OCI-LY7 (cell line): ENCODE results near the gene RAB40C. TPM values are rescaled to one million over a fixed set of nuclear protein-coding genes. Genes with fewer than 3 reads are reported as not detected.

ENCODE experiments used
- BruUV-seq: library from RNA; stranded (reverse); fragments of 400-500 nt; replicated peaks from 2 replicates; lab custom pipeline; 2021; lab: Mats Ljungman, UMichigan
- CTCF ChIA-PET: fragments of 300-600 bp; sonication (Branson Sonifier 250); formaldehyde crosslinking; loops from one replicate; lab custom pipeline; 2022; ENCODE audit warnings: antibody characterized with exemption; ENCODE audit not compliant: unreplicated experiment; lab: Charles Lee
- POLR2A ChIA-PET: fragments of 300-600 bp; sonication (Branson Sonifier 250); formaldehyde crosslinking; loops from one replicate; lab custom pipeline; 2022; ENCODE audit warnings: antibody characterized with exemption; lab: Charles Lee
- DNase-seq: peaks from one replicate; pipeline ENCODE4 v3.0.0-alpha.2; 2015; ENCODE audit warnings: low spot score
- H2AFZ ChIP-seq: fragments of 200-600 bp; sonication (generic), shearing (Covaris generic); 2 replicates; pipeline ENCODE4 v1.6.1; 2014; ENCODE audit warnings: mild to moderate bottlenecking, antibody characterized with exemption, low read length, moderate library complexity
- H3K27ac ChIP-seq: fragments of 200-600 bp; sonication (generic); 2 replicates; pipeline ENCODE4 v1.5.1; 2014; ENCODE audit warnings: mixed run types, low read depth, mild to moderate bottlenecking, moderate library complexity, low read length, inconsistent platforms; ENCODE audit not compliant: poor library complexity, severe bottlenecking
- H3K36me3 ChIP-seq: fragments of 200-600 bp; sonication (generic); 2 replicates; pipeline ENCODE4 v1.6.1; 2014; ENCODE audit warnings: mild to moderate bottlenecking, antibody characterized with exemption, low read length, moderate library complexity, mixed read lengths; ENCODE audit not compliant: insufficient read depth
- H3K4me1 ChIP-seq: fragments of 200-600 bp; sonication (generic); 2 replicates; pipeline ENCODE4 v1.5.1; 2014; ENCODE audit warnings: mild to moderate bottlenecking, low read length; ENCODE audit not compliant: insufficient read depth, poor library complexity, severe bottlenecking
- H3K4me2 ChIP-seq: fragments of 200-600 bp; sonication (generic); 2 replicates; pipeline ENCODE4 v1.6.1; 2014; ENCODE audit warnings: mild to moderate bottlenecking, low read length
- H3K4me3 ChIP-seq: fragments of 200-600 bp; sonication (generic); 2 replicates; pipeline ENCODE4 v1.5.1; 2014; ENCODE audit warnings: mild to moderate bottlenecking, low read depth, low read length; ENCODE audit not compliant: poor library complexity, severe bottlenecking
- H3K79me2 ChIP-seq: fragments of 200-600 bp; sonication (generic); 2 replicates; pipeline ENCODE4 v1.6.1; 2016; ENCODE audit warnings: low read depth, mild to moderate bottlenecking, low read length, moderate library complexity, mixed read lengths; ENCODE audit not compliant: insufficient read depth
- H3K9me2 ChIP-seq: fragments of 200-600 bp; sonication (generic); 2 replicates; pipeline ENCODE4 v1.6.1; 2016; ENCODE audit warnings: mild to moderate bottlenecking, low read length, mixed read lengths; ENCODE audit not compliant: insufficient read depth
- H3K9me3 ChIP-seq: fragments of 200-600 bp; sonication (generic); 2 replicates; pipeline ENCODE4 v1.6.1; 2014; ENCODE audit warnings: mild to moderate bottlenecking, mixed run types, low read length, mixed read lengths
- H4K20me1 ChIP-seq: fragments of 200-600 bp; sonication (generic); 2 replicates; pipeline ENCODE4 v1.6.1; 2014; ENCODE audit warnings: mild to moderate bottlenecking, antibody characterized with exemption, low read length, moderate library complexity, mixed read lengths; ENCODE audit not compliant: insufficient read depth
- CTCF ChIP-seq: fragments of 200-600 bp; sonication (generic); conservative IDR thresholded peaks from 2 replicates; pipeline ENCODE4 v1.5.1; 2014; ENCODE audit warnings: mild to moderate bottlenecking, antibody characterized with exemption, low read length, moderate library complexity, mixed read lengths
- EZH2phosphoT487 ChIP-seq: fragments of 200-600 bp; sonication (generic); IDR thresholded peaks from 2 replicates; pipeline ENCODE4 v1.6.1; 2018; ENCODE audit warnings: low read depth, borderline replicate concordance, mild to moderate bottlenecking, mixed run types, antibody characterized with exemption, low read length, moderate library complexity, mixed read lengths
- intact Hi-C: fragments of 100-400 bp; cut with micrococcal nuclease; formaldehyde crosslinking; loops from one replicate; pipeline ENCODE4 v1.10.0; 2022; ENCODE audit not compliant: unreplicated experiment
- total RNA-seq, 2 experiments: library from RNA; depleted of rRNA in 1 of 2; stranded (reverse); fragments of >200 nt in 1 of 2; shearing (Covaris generic) in 1 of 2; gene quantifications; 2 replicates each; pipeline ENCODE4 v1.2.3, GENCODE V29; 2014 to 2022

The RAB40C gene
- total RNA-seq, 2 experiments from 2014 or later = 19.3 to 20.9 TPM

GRCh38 chr16:633336-634050 is 43.6 kb downstream of the RAB40C start:
- H3K36me3 ChIP-seq = peaks cover 8% of the 10 kb centered on the region; the same call in 1 of the 2 replicates
- no peak overlapping the region for H3K4me3 ChIP-seq
- ChIA-PET CTCF (no interaction called here), POLR2A (no interaction called here)
- intact Hi-C loops = no loop called here
- no peaks in the 10 kb centered on the region for H4K20me1 ChIP-seq
- no peak overlapping the region for H3K27ac ChIP-seq
- TF ChIP-seq EZH2phosphoT487 (no peak), CTCF (no peak)
- peaks cover 8% of the 10 kb centered on the region; the same call in 1 of the 2 replicates for H3K79me2 ChIP-seq
- no TSS peak for BruUV-seq
- DNase-seq = no peak
- H3K9me3 ChIP-seq = no peaks in the 10 kb centered on the region
- H2AFZ ChIP-seq = no peak overlapping the region
- H3K4me1 ChIP-seq = peaks cover 21% of the 10 kb centered on the region
- H3K4me2 ChIP-seq = no peak overlapping the region
- H3K9me2 ChIP-seq = no peaks in the 10 kb centered on the region

GRCh38 chr16:634051-634670 is 44.3 kb downstream of the RAB40C start:
- ChIA-PET POLR2A (no interaction called here), CTCF (no interaction called here)
- H3K4me2 ChIP-seq = no peak overlapping the region
- DNase-seq = no peak
- H3K4me3 ChIP-seq = no peak overlapping the region
- TF ChIP-seq EZH2phosphoT487 (no peak), CTCF (no peak)
- H3K36me3 ChIP-seq = peaks cover 8% of the 10 kb centered on the region; the same call in 1 of the 2 replicates
- BruUV-seq = no TSS peak
- peaks cover 27% of the 10 kb centered on the region for H3K4me1 ChIP-seq
- H2AFZ ChIP-seq = no peak overlapping the region
- intact Hi-C loops = no loop called here
- no peaks in the 10 kb centered on the region for H3K9me3 ChIP-seq
- no peaks in the 10 kb centered on the region for H3K9me2 ChIP-seq
- no peaks in the 10 kb centered on the region for H4K20me1 ChIP-seq
- H3K79me2 ChIP-seq = peaks cover 8% of the 10 kb centered on the region; the same call in 1 of the 2 replicates
- H3K27ac ChIP-seq = no peak overlapping the region

GRCh38 chr16:634996-635395 is 45.1 kb downstream of the RAB40C start:
- H3K4me3 ChIP-seq = peak overlapping the region; percentile 87
- H3K4me1 ChIP-seq = peaks cover 33% of the 10 kb centered on the region
- H4K20me1 ChIP-seq = no peaks in the 10 kb centered on the region
- no peaks in the 10 kb centered on the region for H3K9me2 ChIP-seq
- ChIA-PET CTCF (no interaction called here), POLR2A (no interaction called here)
- no peak overlapping the region for H3K27ac ChIP-seq
- intact Hi-C loops = no loop called here
- TF ChIP-seq EZH2phosphoT487 = no peak
- no peak for TF ChIP-seq CTCF
- no peak for DNase-seq
- no peaks in the 10 kb centered on the region for H3K9me3 ChIP-seq
- BruUV-seq = no TSS peak
- H2AFZ ChIP-seq = no peak overlapping the region
- peaks cover 8% of the 10 kb centered on the region; the same call in 1 of the 2 replicates for H3K79me2 ChIP-seq
- H3K36me3 ChIP-seq = peaks cover 8% of the 10 kb centered on the region; the same call in 1 of the 2 replicates
- peak overlapping the region; percentile 88 for H3K4me2 ChIP-seq
